GM12801 (cell line): ENCODE measurements around the gene GRID1.

Source experiments
- TF ChIP-seq, protein P1 (sequence below): IDR thresholded peaks from one replicate; pipeline ENCODE4 v1.5.1; 2011; ENCODE audit warnings: control low read depth; ENCODE audit not compliant: insufficient read length; ENCODE audit errors: extremely low read depth

Gene GRID1

DNA sequence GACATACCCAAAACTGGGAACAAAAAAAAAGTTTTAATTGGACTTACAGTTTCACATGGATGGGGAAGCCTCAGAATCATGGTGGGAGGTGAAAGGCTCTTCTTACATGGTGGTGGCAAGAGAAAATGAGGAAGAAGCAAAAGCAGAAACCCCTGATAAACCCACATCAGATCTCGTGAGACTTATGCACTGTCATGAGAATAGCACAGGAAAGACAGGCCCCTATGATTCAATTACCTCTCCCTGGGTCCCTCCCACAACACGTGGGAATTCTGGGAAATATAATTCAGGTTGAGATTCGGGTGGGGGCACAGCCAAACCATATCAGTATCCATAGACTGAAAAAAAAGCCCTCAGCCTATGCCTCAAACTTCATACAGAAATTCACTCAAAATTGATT, 647.2 kb downstream of the GRID1 start:
- TF ChIP-seq, protein P1, sequence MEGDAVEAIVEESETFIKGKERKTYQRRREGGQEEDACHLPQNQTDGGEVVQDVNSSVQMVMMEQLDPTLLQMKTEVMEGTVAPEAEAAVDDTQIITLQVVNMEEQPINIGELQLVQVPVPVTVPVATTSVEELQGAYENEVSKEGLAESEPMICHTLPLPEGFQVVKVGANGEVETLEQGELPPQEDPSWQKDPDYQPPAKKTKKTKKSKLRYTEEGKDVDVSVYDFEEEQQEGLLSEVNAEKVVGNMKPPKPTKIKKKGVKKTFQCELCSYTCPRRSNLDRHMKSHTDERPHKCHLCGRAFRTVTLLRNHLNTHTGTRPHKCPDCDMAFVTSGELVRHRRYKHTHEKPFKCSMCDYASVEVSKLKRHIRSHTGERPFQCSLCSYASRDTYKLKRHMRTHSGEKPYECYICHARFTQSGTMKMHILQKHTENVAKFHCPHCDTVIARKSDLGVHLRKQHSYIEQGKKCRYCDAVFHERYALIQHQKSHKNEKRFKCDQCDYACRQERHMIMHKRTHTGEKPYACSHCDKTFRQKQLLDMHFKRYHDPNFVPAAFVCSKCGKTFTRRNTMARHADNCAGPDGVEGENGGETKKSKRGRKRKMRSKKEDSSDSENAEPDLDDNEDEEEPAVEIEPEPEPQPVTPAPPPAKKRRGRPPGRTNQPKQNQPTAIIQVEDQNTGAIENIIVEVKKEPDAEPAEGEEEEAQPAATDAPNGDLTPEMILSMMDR: no peak

DNA sequence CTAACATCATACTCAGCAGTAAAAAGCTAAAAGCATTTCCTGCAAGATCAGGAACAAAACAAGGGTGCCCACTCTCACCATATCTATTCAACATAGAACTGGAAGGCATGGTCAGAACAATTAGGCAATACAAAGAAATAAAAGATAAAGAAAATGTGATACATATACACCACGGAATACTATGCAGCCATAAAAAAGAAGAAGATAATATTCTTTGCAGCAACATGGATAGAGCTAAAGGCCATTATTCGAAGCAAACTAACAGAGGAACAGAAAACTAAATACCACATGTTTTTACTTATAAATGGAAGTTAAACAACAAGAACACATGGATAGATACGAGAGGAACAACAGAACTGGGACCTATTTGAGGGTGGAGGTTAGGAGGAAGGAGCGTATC, 652.7 kb downstream of the GRID1 start:
- TF ChIP-seq, protein P1: no peak

DNA sequence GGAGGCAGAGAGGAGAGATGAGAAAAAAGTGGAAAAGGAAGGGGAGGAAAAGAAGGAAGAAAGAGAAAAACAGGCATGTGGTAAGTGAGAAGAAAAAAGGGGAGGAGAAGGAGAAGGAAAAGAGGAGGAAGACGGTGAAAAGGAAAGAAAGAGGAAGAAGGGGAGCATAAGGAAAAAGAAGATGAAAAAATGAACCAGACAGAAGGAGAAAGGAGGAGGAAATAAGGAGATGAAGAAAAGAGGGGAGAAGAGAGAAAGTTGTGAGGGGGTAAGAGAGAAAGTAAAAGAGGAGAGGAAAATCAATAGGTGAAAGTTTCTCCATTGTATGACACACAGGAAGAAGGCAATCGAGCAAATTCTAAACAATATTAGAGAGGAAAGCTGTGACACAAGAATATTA, 663.8 kb downstream of the GRID1 start:
- TF ChIP-seq, protein P1: no peak

DNA sequence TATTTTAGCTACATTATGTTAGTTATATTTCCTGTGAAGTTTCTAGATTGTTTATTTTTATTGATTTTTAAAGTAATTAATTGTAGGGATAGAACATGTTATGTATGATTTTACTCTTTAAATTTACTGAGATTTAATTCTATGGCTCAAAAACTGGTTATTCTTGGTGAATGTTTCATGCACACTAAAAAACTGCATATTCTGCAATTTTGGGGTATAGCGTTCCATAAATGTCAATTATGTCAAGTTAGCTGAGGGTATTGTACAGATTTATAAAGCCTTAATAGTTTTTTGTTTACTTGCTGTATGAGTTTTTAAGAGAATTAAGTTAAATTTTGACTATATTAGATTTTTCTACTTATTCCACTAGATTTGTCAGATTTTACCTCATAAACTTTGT, 669.7 kb downstream of the GRID1 start:
- TF ChIP-seq, protein P1: no peak

DNA sequence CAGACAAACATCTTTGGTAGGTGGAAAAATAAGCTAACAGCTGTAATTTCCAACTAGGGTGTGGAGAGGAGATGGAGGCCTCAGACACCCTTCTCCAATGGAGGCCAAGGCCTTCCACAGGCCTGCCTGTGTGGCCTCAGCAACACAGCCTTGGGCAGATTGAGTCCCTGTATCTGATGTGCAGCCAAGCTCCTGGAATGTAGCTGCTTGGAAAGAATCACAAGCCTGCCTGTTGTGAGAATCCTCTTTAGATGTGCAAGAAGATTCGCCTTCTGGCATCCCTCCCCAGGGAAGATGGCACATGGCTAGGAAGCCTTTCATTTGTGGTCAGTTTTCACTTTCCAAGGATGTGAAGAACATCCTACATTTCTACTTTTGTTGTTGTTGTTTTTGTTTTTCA, 684.0 kb downstream of the GRID1 start:
- TF ChIP-seq, protein P1: no peak

DNA sequence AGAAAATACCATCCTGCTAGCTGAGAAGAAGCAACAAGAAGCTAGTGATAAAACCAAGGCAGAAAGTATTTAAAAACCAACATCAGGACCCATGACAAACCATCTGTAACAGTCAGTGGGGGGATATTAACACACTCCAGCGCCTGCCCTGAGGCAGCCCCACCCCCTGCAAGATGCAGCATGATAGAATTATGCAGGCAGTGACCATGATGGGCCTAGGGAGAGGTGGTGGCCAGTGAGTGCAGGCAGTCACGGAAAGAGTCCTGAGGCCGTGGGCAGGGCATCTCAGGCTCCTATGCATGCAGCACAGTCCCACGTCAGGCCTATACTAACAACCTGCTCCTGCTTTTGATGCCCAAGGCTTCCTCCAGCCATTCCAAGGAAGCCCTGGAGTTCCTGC, 686.9 kb downstream of the GRID1 start:
- TF ChIP-seq, protein P1: no peak

DNA sequence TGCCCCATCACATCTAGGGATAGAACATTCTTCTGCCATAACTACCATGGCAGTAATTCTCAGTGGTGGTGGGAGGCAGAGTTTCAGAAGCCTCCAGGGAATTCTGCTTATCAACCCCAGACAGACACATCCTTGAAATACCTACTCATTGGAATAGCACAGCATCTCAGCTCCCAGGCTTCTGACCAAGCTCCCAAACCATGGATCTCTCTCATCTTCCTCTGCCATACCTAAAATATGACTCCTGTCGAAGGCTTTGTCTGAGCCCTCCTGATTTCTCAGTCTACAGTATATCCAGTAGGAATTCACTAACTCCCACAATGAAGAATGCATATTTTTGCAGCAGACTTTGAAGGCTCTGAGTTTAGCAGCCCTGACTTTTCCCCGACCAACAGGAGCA, 687.5 kb downstream of the GRID1 start:
- TF ChIP-seq, protein P1: no peak

DNA sequence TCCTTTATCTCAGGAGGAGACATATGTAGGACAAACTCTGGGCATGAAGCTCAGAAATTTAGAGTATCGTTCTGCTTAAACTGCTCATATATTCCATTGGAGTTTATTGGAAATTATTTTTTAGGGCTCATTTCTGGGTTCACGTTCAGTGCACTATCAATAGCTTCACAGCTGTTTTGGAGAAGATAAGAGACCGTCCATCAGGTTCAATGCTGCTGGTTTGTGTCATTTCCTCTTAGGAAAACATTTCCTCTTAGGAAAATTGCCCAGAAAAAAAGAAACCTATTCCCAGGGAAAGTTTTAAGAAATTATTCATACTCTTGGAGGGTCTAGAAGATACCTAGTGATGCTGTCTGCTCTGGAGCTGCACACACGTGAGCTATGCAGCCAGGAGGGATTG, 691.7 kb downstream of the GRID1 start:
- TF ChIP-seq, protein P1: no peak
